ENCODE measurements around the gene GABARAPL1.

Gene GABARAPL1

DNA sequence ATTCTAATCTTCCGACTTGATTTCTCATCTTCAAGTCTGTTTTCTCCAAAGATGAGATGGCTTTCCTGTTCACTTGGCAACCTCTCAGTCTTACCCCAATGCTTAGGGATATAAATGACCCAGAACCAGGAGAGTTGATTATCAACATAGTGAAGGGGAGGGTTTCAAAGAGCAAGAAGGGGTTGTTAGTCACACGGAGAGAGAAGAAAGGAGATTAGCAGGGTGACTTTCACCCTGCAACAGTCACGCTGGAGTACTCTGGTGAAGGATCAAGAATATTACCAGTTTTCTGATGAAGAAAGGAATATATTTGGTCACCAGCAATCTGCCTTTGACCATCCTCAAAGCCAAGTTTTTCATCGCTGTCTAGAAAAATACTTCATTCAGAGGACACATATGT is 33.9 kb upstream of the GABARAPL1 start, which contains the start of gene TMEM52B:
Gene TMEM52B, plus strand, starts transcription at position 212 of the 400 bp plus-strand sequence. CDS start 543 bp downstream, outside the sequence.
- TF ChIP-seq CTCF (IDR thresholded peaks at IDR 0.05; ENCODE audit: insufficient read depth, low read length, poor library complexity, severe bottlenecking) (no peak), EZH2phosphoT487 (conservative IDR thresholded peaks at IDR 0.05; ENCODE audit: low read length) (no peak)
- no peaks in the 10 kb centered on the region for H3K27me3 ChIP-seq (ENCODE audit: low read length)

DNA sequence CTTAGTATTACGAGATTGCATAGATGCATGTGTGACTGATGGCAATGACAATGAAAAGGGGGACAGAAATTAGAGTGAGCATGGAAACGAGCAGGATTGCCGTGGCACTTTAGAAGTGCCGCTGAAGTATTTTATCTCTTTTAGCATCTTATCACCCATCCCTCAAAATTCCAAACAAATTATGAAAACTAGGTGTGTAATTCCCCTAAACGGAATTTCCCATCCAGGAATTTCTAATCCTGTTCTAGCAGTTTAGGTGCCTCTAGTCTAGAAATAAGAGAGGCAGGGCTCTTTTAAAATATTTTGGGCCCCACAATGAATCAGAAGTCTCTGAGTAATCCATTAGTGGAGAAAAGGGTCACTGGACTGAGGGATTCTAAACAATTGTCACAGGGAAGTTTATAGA is 32.9 kb upstream of the GABARAPL1 start:
- Histone ChIP-seq H3K9me3 (ENCODE audit: insufficient read depth, low read length) (no peaks in the 10 kb centered on the region), H3K9me2 (replicated peaks; ENCODE audit: insufficient read depth, low read length) (no peaks in the 10 kb centered on the region), H4K20me1 (ENCODE audit: low read depth, low read length) (no peaks in the 10 kb centered on the region), H3K4me2 (ENCODE audit: low read depth, low read length, poor library complexity, severe bottlenecking) (no peak overlapping the region), H2AFZ (ENCODE audit: low read depth, low read length, severe bottlenecking) (no peak overlapping the region), H3K27ac (ENCODE audit: low read depth, low read length) (no peak overlapping the region), H3K27me3 (ENCODE audit: low read length) (no peaks in the 10 kb centered on the region), H3K36me3 (ENCODE audit: low read length) (no peaks in the 10 kb centered on the region), H3K4me3 (ENCODE audit: insufficient read depth, low read length, poor library complexity, severe bottlenecking) (no peak overlapping the region), H3K79me2 (ENCODE audit: insufficient read depth, low read length) (no peaks in the 10 kb centered on the region), H3K9ac (ENCODE audit: low read length) (no peak overlapping the region), H3F3A (ENCODE audit: insufficient read depth) (no peaks in the 10 kb centered on the region)
- TF ChIP-seq CTCF (IDR thresholded peaks at IDR 0.05; ENCODE audit: insufficient read depth, low read length, poor library complexity, severe bottlenecking) (no peak), EZH2phosphoT487 (conservative IDR thresholded peaks at IDR 0.05; ENCODE audit: low read length) (no peak)

More for the DNA sequence above, 33.9 kb upstream of the GABARAPL1 start, which contains the start of gene TMEM52B:
- H2AFZ ChIP-seq (ENCODE audit: low read depth, low read length, severe bottlenecking), result no peak within 1 kb of the TSS
- H3K79me2 ChIP-seq (ENCODE audit: insufficient read depth, low read length), result no peaks in the 10 kb centered on the region
- no peaks in the 10 kb centered on the region for H3K36me3 ChIP-seq (ENCODE audit: low read length)
- no peaks in the 10 kb centered on the region for H3K9me2 ChIP-seq (replicated peaks; ENCODE audit: insufficient read depth, low read length)
- no peaks in the 10 kb centered on the region for H3K9me3 ChIP-seq (ENCODE audit: insufficient read depth, low read length)
- H3K27ac ChIP-seq (ENCODE audit: low read depth, low read length), result no peak within 1 kb of the TSS
- no peaks in the 10 kb centered on the region for H4K20me1 ChIP-seq (ENCODE audit: low read depth, low read length)
- no peaks in the 10 kb centered on the region for H3F3A ChIP-seq (ENCODE audit: insufficient read depth)
- no peak within 1 kb of the TSS for H3K4me2 ChIP-seq (ENCODE audit: low read depth, low read length, poor library complexity, severe bottlenecking)
- no peak within 1 kb of the TSS for H3K9ac ChIP-seq (ENCODE audit: low read length)
- H3K4me3 ChIP-seq (ENCODE audit: insufficient read depth, low read length, poor library complexity, severe bottlenecking), result no peak within 1 kb of the TSS

DNA sequence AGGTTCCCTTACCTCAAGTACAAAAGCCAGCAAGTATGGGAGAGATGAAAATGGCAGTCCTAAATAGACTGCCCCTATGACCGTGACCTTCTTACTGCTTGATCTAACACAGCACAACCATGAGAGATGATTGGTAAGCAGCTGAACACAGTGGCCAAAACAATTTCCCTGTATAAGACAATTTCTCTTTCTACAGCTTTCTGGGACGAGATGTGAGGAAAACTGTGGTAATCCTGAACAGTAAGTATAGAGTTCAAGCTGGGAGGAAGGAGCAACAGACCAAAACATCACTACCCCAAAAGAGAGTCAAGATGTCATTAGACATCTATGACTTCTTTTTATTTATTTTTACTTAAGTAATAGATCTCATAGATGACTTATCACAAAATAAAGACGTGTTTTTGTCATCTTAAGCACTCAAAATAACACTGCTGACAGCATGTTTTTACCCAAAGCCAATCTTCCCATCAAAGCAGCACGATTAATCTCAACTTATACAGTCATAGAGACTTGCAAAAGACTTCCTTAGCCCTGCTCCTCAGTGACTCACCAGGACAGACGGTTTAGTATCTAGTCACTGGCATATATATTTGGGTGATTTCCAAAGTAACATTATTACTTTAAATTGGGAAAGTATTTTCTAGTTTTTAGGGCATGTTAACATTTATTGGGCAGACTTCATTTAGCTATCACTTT is 30.2 kb upstream of the GABARAPL1 start:
- H3K27ac ChIP-seq (ENCODE audit: low read depth, low read length), result no peak overlapping the region
- H3K79me2 ChIP-seq (ENCODE audit: insufficient read depth, low read length), result no peaks in the 10 kb centered on the region
- H4K20me1 ChIP-seq (ENCODE audit: low read depth, low read length), result no peaks in the 10 kb centered on the region
- H3K9ac ChIP-seq (ENCODE audit: low read length), result no peak overlapping the region
- no peak overlapping the region for H3K4me2 ChIP-seq (ENCODE audit: low read depth, low read length, poor library complexity, severe bottlenecking)
- no peaks in the 10 kb centered on the region for H3F3A ChIP-seq (ENCODE audit: insufficient read depth)
- H3K9me2 ChIP-seq (replicated peaks; ENCODE audit: insufficient read depth, low read length), result no peaks in the 10 kb centered on the region
- no peak for TF ChIP-seq CTCF (IDR thresholded peaks at IDR 0.05; ENCODE audit: insufficient read depth, low read length, poor library complexity, severe bottlenecking)
- TF ChIP-seq EZH2phosphoT487 (conservative IDR thresholded peaks at IDR 0.05; ENCODE audit: low read length), result no peak
- H3K9me3 ChIP-seq (ENCODE audit: insufficient read depth, low read length), result no peaks in the 10 kb centered on the region
- no peak overlapping the region for H2AFZ ChIP-seq (ENCODE audit: low read depth, low read length, severe bottlenecking)
- no peaks in the 10 kb centered on the region for H3K27me3 ChIP-seq (ENCODE audit: low read length)
- no peaks in the 10 kb centered on the region for H3K36me3 ChIP-seq (ENCODE audit: low read length)
- H3K4me3 ChIP-seq (ENCODE audit: insufficient read depth, low read length, poor library complexity, severe bottlenecking), result no peak overlapping the region
